ENCODE data around the gene CYGB.

The CYGB gene

DNA sequence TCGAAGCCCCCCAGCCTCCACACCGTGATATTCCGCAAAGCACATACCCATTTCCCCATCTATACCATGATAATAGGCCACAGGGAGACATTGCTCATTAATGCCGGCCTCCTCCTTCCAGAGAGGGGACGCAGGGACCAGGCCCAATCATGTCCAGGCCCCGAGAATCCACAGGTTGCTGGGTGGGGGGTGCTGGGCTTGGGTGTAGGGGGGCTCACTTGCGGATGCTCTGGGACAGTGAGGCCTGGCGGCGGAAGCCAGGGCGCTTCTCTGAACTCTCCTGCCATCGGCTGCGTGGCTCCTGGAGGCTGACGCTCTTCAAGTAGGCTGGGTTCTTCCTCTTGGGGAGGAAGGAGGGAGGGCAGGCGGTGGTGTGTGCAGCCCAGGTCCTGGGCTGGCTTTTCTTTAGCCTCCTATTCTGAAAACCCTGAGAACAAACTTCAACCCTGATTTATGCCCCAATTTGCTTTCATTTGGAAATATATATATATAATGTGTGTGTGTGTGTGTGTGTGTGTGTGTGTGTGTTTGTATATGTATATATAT lies 57.9 kb downstream of the CYGB start:
- no peak for DNase-seq (ENCODE audit: low read depth in 3 of 3)

DNA sequence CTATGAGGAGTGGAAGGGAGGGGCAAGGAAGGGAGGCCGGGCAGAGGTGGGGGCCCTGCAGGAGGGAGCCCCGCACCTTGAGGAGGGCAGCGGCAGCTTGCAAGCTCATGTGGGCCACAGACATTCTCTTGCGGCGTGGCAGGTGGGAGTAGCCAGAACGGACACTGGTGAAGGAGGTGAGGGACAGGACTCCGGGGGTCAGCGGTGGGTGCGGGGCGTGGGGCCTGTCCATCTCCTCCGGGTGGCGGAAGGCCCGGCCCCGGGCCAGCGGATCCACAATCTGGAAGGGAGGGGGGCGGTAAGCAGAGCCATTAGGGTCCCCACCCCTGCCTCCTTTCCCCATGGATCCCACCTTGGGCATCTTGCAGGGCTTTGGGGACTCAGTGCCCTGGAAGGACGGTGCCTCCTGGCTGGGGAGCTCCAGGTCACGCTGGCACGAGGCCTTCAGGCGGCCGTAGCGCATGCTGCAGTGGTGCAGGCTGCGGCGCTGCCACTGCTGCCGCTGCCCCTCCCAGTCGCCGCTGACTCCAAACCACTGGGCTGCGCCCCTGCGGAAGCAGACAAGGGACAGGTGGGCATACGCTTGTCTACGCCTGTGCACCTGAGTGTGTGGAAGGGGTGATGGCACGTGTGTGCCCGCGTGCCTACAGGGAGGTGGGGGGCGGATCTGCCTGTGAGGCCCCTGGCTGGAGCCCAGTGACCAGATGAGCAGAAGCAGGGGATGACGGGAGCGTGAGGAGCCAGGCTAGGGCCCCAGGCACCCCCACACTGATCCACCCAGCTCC lies 58.6 kb downstream of the CYGB start:
- DNase-seq (ENCODE audit: low read depth in 3 of 3): no peak

- DNase-seq (ENCODE audit: low read depth in 3 of 3): no peak
These were observed 59.4 kb downstream of the CYGB start for GRCh38 chr17:76478097-76478496.

- DNase-seq (ENCODE audit: low read depth in 3 of 3): no peak
These were observed 59.9 kb downstream of the CYGB start for GRCh38 chr17:76477576-76477975.

Measured in stimulated activated CD4-positive, alpha-beta T cell treated with anti-CD3 and anti-CD28 coated beads, TNF-alpha, amount 100 ng/mL, for 4 hours (primary cell).